GM21515 (cell line): ENCODE measurements around the gene RANGAP1.
"Not testable (repeated sequence)": the region's sequence is repeated elsewhere in the genome, so short reads cannot be mapped to it uniquely, and the experiment has no call there.

Experiments
- ATAC-seq: cut with Tn5 transposase; IDR thresholded peaks from one replicate; pipeline ENCODE4 v1.9.1; 2021; ENCODE audit not compliant: unreplicated experiment

The RANGAP1 gene

DNA sequence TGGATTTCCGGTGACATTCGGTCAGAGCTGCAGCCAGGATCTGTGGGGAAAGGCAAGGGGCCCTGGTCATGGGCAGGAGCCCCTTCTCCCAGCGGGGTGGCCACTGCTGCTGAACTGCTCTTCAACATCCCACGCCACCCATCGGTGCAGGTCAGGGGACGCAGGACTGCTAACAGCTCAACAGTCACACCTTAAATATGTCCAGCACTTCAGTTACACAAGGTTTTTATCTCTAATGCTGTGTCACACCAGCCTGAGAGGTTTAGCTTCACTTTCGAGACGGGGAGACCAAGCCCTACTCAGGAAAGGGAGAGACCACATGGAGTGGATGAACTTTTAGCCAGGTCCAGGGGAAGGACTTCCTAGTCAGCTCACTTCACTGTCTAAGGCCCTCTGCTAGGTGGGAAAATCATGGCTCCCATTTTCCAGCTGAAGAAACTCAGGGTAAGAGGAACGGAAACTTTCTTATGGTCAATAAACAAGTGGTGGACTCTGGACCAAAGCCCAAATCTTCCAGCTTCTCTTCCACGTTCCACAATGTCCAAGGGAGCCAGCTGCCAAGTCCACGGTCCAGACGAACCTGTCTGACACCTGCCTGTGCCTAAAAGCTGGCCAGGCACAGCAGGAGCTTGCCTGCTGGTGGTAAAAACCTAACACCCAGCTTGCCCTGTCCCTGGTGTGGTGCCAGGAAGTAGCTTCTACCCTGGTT, 24.3 kb downstream of the RANGAP1 start:
- no peak for ATAC-seq

DNA sequence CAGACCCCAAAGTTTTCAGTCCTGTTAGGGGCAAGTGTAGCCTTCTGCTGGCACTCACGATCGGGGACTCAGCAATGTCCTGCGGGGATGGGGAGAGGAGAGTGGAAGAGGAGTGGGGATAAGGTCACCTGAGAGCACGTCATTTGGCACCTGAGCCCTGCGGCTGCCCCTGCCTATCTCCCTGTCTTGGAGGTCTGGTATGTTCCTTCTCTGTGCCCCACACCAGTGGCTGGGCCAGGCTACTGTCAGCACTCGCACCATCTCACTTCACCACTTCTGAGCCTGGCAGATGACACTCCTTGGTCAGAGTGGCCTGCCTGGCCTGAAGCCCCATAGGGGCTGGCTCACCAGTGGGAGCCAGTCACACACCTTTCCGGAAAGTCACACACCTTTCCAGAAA, 25.1 kb downstream of the RANGAP1 start:
- no peak for ATAC-seq

GRCh38 chr22:41259756-41260155, 26.2 kb downstream of the RANGAP1 start:
- not testable (repeated sequence) for ATAC-seq

DNA sequence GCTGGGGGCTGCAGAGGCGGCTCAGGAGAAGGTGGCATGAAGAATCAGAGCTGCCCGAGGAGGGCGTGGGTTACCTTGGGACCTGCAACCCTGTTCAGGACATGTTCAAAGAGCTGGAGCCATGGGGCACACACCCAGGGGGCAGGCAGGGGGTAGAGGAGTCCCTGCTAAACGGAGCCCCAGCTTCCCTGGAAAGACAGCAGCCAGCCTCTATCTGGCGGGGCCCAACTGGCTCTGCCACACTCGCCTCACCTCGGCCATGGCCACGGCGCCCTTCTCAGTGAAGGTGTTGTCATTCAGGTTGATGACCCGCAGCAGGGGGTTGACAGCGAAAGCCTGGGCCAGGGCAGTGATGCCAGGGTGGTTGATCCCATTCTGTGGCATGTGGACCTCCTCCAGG, 28.3 kb downstream of the RANGAP1 start:
- ATAC-seq = no peak

GRCh38 chr22:41256254-41257253, 29.4 kb downstream of the RANGAP1 start:
- no peak for ATAC-seq

DNA sequence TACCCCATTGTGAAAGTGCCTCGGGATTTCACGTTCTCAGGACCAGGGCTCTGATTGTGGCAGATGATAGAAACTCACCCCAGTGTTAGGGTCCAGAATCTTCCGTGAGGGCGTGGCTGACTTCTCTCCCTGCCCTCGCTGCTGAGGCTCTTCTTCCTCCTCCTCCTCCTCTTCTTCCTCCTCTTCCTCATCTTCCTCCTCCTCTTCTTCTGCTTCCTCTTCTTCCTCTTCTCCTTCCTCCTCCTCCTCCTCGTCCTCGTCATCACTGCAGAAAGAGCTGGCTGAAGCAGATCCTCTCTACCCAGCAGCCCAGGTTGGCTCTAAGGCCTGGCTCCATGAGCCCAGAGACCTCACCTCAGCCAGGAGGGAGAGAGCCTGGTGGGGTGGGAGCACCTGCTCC, 31.8 kb downstream of the RANGAP1 start:
- ATAC-seq = no peak

GRCh38 chr22:41252365-41252764, 33.6 kb downstream of the RANGAP1 start:
- no peak for ATAC-seq

DNA sequence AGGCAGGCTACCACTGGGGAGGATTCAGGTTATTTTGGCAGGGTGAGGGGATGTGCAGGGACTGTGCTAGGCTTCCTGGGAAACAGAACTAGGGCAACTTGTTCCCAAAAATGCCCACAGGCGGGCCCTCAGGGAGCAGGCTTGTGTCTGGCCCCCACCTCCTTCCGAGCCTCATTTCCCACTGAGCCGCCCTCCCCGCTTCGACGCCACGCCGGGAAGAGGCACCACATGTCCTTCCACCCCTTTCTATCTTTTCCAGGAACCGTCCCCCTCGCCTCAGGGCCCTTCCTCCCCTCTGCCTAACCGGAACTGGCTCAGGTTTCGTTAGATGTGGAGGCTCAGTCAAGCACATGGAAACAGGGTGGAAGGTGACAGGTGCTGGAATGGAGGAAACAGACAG, 35.9 kb downstream of the RANGAP1 start:
- ATAC-seq = no peak

GRCh38 chr22:41249442-41249841, 36.5 kb downstream of the RANGAP1 start:
- ATAC-seq = no peak

GRCh38 chr22:41248758-41249157, 37.2 kb downstream of the RANGAP1 start:
- no peak for ATAC-seq

DNA sequence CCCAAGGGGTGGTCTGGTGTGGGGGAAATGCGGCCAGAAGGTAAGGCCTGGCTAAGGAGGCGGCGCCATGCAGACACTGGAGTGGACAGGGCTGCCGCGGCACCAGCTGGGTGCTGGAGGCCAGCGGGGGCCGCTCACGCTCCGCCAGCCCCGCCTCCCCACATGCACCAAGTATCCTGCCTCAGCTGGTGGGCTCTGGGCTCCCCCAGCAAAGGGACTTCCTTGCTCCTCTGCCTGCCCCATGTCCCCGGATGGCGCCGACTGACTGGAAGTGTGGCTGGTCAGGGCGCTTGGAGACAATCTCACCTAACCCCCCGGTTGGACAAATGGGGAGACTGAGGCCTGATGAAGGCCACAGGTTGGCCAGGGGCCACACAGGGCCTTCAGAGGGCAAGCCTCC, 37.7 kb downstream of the RANGAP1 start:
- ATAC-seq = no peak

GRCh38 chr22:41247703-41248102, 38.3 kb downstream of the RANGAP1 start:
- no peak for ATAC-seq

DNA sequence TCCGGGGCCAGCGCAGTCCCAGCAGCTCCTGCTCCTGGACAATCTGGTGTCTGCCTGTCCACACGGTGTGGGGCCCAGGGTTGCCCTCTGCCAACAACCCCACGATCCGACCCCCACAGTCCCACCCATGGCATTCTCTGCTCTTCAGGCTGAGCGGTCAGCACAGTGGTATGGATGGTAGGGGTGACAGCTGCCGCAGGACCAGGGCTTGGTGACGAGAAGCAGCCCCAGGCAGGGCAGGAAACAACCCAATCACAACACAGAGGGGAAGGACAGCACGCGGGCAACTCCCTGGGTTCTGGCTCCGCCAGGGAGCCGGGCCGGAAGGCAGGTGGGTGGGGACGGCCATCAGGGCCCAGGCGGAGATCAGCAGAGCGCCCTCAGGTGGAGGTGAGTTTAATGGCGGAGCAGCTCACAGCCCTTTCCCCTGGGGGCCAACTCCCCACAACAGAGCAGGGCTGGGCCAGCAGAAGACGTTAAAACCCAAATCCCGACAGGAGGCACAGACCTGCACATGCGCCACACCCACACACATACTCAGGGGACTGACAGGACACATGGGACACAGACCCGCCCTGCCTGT, 40.0 kb downstream of the RANGAP1 start:
- ATAC-seq = no peak

DNA sequence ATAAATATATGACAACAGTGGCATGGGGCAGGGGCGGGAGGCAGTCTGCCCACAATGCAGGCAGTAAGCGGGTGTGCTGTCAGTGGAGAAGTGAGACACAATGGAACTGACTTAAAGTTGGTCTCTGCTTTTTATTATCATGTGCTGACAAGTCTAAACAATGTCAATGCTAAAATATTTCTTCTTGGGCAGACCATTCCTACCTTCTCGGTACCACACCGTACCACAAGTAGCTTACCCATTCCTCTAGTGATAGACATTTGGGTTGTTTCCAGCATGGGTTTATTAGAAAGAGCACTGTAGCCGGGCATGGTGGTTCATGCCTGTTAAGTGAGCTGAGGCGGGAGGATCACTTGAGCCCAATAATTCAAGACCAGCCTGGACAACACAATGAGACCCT, 42.6 kb downstream of the RANGAP1 start:
- no peak for ATAC-seq

DNA sequence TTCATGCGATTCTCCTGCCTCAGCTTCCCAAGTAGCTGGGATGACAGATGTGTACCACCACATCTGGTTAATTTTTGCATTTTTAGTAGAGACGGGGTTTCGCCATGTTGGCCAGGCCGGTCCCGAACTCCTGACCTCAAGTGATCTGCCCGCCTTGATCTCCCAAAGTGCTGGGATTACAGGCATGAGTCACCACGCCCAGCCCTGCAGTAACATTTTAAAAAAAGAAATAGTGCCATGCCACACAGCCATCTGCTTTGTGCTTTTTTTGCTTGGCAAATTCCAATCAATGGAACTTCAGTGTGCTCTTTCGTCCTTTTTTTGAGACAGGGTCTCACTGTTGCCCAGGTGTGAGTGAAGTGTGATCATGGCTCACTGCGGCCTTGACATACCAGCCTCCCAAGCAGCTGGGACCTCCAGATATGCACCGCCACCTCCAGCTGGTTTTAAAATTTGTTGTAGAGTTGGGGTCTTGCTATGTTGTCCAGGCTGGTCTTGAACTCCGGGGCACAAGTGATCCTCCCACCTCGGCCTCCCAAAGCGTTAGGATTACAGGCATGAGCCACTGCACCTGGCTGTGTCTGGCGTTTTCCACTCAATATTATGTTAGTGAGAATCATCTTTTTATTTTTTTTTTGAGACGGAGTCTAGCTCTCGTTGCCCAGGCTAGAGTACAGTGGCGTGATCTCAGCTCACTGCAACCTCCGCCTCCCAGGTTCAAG, 43.4 kb downstream of the RANGAP1 start:
- no peak for ATAC-seq

DNA sequence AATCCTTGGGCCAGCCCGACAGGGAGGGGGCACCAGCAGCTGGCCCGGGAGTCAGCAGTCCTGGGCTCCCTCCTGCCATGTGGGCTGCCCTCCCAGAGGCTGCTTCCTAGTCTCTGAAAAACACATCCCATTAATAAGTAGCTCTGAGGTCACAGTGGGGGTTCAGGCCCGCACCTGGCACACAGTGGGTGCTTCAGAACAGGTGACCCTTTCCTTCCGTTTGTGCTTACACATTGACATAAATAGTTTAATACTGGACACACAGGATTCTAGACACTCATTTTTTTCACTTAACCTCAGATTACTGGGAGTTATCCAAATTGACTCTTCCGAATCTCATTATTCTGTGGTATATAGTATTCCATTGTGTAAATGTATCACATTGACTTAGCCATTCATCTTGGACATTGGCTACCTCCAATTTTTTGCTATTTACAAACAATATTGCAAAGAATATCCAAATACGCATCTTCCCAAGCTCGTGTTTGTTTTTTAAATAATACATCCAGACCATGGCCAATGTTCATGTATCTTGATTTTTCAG, 44.8 kb downstream of the RANGAP1 start:
- ATAC-seq = no peak

DNA sequence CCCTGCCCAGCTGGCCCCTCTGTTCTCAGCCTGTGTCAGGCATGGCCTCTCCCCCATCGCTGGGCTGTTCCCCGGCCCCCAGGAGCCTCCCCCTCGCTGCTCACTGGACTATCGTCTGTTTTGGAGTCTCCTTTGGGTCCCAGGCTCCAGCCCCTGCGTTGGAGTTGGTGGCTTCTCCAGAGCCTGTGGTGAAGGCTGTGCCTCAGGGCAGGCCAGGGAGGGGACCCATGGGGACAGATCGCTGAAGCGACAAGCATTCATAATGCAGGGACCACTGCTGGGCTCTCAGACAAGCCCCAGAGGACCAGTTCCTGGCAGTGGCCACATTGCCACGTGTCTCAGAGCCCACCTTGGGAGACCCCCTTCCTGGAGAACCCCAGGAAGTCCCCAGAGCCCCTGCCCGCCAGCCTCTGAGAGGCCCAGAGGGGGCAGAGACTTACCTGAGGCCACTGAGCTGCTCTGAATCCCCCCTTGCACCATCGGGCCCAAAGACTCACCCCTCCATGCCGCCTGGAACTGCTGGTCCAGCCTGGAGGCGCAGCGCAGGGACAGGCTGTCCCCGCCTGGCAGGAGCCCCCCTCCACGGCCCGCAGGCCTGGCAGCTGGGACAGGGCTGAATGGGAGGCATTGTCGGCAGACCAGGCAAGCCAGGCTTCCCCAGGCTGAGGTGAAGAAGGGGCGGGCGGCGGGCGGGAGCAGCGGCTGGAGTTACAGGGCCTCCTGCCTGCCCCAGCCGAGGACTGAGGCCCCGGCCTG, 45.4 kb downstream of the RANGAP1 start, which contains the start of gene CHADL:
CHADL (minus strand) TSS at position 555 of the 756 bp plus-strand sequence; CDS start at position 505, 50 bp downstream.
- ATAC-seq = no peak

GRCh38 chr22:41239443-41240128, 46.4 kb downstream of the RANGAP1 start:
- ATAC-seq = no peak
